CD14-positive monocyte (primary cell): Measurements from ENCODE around the gene CAMK2A. TPM values are rescaled to one million over a fixed set of nuclear protein-coding genes. Genes with fewer than 3 reads are reported as not detected.

Experiments
- DNase-seq, 3 donors: peaks; one replicate each; pipeline ENCODE4 v3.0.0-alpha.2; 2011 to 2022
- H2AFZ ChIP-seq: 2 replicates; pipeline ENCODE4 v1.6.0; 2012; ENCODE audit warnings: mild to moderate bottlenecking, low read depth, low read length, inconsistent platforms; ENCODE audit not compliant: insufficient read depth, poor library complexity, severe bottlenecking
- H3K27ac ChIP-seq, 2 donors: 1 replicate in 1 of 2; 2 replicates in 1 of 2; pipeline ENCODE4 v1.5.1; 2012 to 2013; ENCODE audit warnings: low read length in 2 of 2, control low read depth in 1 of 2, inconsistent platforms in 1 of 2, low read depth in 1 of 2, mild to moderate bottlenecking in 1 of 2
- H3K27me3 ChIP-seq, 2 donors: one replicate each; pipeline versions ENCODE4 v1.6.0 to v1.6.1; 2011 to 2013; ENCODE audit warnings: low read length in 2 of 2; ENCODE audit not compliant: control insufficient read depth in 2 of 2, insufficient read depth in 2 of 2
- H3K36me3 ChIP-seq, 2 donors: replicated peaks in 1 of 2; 1 replicate in 1 of 2; 2 replicates in 1 of 2; pipeline versions ENCODE4 v1.5.1 to v1.6.1; 2012 to 2013; ENCODE audit warnings: low read length in 2 of 2, control low read depth in 1 of 2, inconsistent platforms in 1 of 2, mild to moderate bottlenecking in 1 of 2; ENCODE audit not compliant: insufficient read depth in 2 of 2, control insufficient read depth in 1 of 2
- H3K4me1 ChIP-seq, 2 donors: 1 replicate in 1 of 2; 2 replicates in 1 of 2; pipeline versions ENCODE4 v1.5.1 to v1.6.1; 2012 to 2013; ENCODE audit warnings: low read length in 2 of 2, control low read depth in 1 of 2, inconsistent platforms in 1 of 2, mild to moderate bottlenecking in 1 of 2, moderate library complexity in 1 of 2; ENCODE audit not compliant: insufficient read depth in 2 of 2, control insufficient read depth in 1 of 2
- H3K4me2 ChIP-seq: replicated peaks from 2 replicates; pipeline ENCODE3; 2012; ENCODE audit warnings: low read length, moderate library complexity, mild to moderate bottlenecking; ENCODE audit not compliant: poor library complexity, severe bottlenecking; ENCODE audit errors: extremely low read depth
- H3K4me3 ChIP-seq, 3 experiments: fragments of 200-600 bp in 1 of 3; sonication (generic) in 1 of 3; replicated peaks in 1 of 3; 1 replicate in 2 of 3; 2 replicates in 1 of 3; pipeline ENCODE4 v1.5.1; 2011 to 2013; ENCODE audit warnings: low read length in 3 of 3, mild to moderate bottlenecking in 3 of 3, control low read depth in 2 of 3, low read depth in 2 of 3, inconsistent platforms in 1 of 3, moderate library complexity in 1 of 3
- H3K79me2 ChIP-seq: 2 replicates; pipeline ENCODE4 v1.6.0; 2012; ENCODE audit warnings: mild to moderate bottlenecking, control low read depth, inconsistent platforms, low read length, moderate library complexity; ENCODE audit not compliant: insufficient read depth
- H3K9ac ChIP-seq: 2 replicates; pipeline ENCODE4 v1.6.0; 2017; ENCODE audit warnings: low read length, mild to moderate bottlenecking; ENCODE audit not compliant: insufficient read depth, poor library complexity, severe bottlenecking
- H3K9me3 ChIP-seq, 2 donors: replicated peaks in 1 of 2; 1 replicate in 1 of 2; 2 replicates in 1 of 2; pipeline versions ENCODE4 v1.5.1 to v1.6.1; 2012 to 2013; ENCODE audit warnings: low read length in 2 of 2, control low read depth in 1 of 2; ENCODE audit not compliant: control insufficient read depth in 1 of 2, insufficient read depth in 1 of 2
- H4K20me1 ChIP-seq: 2 replicates; pipeline ENCODE4 v1.6.0; 2012; ENCODE audit warnings: mild to moderate bottlenecking, low read length, control low read depth, moderate library complexity; ENCODE audit not compliant: insufficient read depth
- H3K27ac Mint-ChIP-seq, 7 donors: one replicate each; pipeline ENCODE4 v1.8.0; 2020; ENCODE audit warnings: mild to moderate bottlenecking in 7 of 7, mixed read lengths in 7 of 7, moderate library complexity in 6 of 7, inconsistent platforms in 2 of 7
- H3K27me3 Mint-ChIP-seq, 3 donors: one replicate each; pipeline ENCODE4 v1.8.0; 2021 to 2022; ENCODE audit warnings: low read depth in 3 of 3, mild to moderate bottlenecking in 3 of 3, mixed read lengths in 3 of 3, moderate library complexity in 3 of 3, inconsistent platforms in 1 of 3
- H3K36me3 Mint-ChIP-seq, 2 donors: one replicate each; pipeline ENCODE4 v1.8.0; 2020; ENCODE audit warnings: mixed read lengths in 2 of 2, inconsistent platforms in 1 of 2, mild to moderate bottlenecking in 1 of 2
- H3K4me1 Mint-ChIP-seq: one replicate; pipeline ENCODE4 v1.8.0; 2020; ENCODE audit warnings: mild to moderate bottlenecking, mixed read lengths
- H3K4me3 Mint-ChIP-seq, 2 donors: one replicate each; pipeline ENCODE4 v1.8.0; 2020; ENCODE audit warnings: mild to moderate bottlenecking in 2 of 2, mixed read lengths in 2 of 2, moderate library complexity in 1 of 2
- H3K9me3 Mint-ChIP-seq, 7 donors: one replicate each; pipeline ENCODE4 v1.8.0; 2020 to 2022; ENCODE audit warnings: mixed read lengths in 7 of 7, mild to moderate bottlenecking in 6 of 7, moderate library complexity in 6 of 7, inconsistent platforms in 2 of 7
- CTCF ChIP-seq: fragments of 200-600 bp; IDR thresholded peaks from one replicate; pipeline ENCODE4 v1.8.0; 2022; ENCODE audit warnings: antibody characterized with exemption, mild to moderate bottlenecking
- whole genome bisulfite sequencing: methylation state at CpG from one replicate; pipeline ENCODE4 v1.1.5; 2013; ENCODE audit warnings: missing lambda C conversion rate; ENCODE audit not compliant: insufficient coverage; 5-methylcytosine and 5-hydroxymethylcytosine counted together
- intact Hi-C, 2 donors: fragments of 100-400 bp; cut with micrococcal nuclease; formaldehyde crosslinking; loops; one replicate each; pipeline versions ENCODE4 v1.15.0 to v1.15.1; 2023
- polyA plus RNA-seq, 3 donors: library from polyadenylated mRNA; depleted of rRNA in 1 of 3; unstranded in 2 of 3; stranded (reverse) in 1 of 3; fragments of 300-500 nt in 2 of 3; fragments of >200 nt in 1 of 3; fragmentation: Illumina TruSeq in 2 of 3; gene quantifications; 1 replicate in 2 of 3; 2 replicates in 1 of 3; pipeline ENCODE4 v1.2.3, GENCODE V29; 2012 to 2021

Gene CAMK2A
- polyA plus RNA-seq, 3 donors, result not detected

DNA sequence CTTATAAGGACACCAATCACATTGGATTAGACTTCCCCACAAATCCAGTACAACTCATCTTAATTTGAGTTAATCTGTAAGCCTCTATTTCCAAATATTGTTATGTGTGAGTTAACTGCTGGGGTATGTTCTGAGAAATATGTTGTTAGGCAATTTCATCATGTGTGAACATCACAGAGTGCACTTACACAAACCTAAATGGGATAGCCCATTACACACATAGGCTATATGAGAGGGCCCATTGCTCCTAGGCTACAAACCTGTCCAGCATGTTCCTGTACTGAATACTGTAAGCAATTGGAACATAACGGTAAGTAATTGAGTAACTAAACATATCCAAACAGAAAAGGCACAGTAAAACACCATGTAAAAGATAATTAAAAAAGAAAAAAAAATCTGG is 32.2 kb upstream of the CAMK2A start:
- Histone ChIP-seq H4K20me1 (no peaks in the 10 kb centered on the region), H3K4me1 (no peaks in the 10 kb centered on the region), H3K27ac (no peak overlapping the region), H3K4me3 (no peak overlapping the region), H2AFZ (no peak overlapping the region), H3K4me2 (no peak overlapping the region), H3K9me3 (no peaks in the 10 kb centered on the region), H3K36me3 (no peaks in the 10 kb centered on the region), H3K9ac (no peak overlapping the region), H3K79me2 (no peaks in the 10 kb centered on the region), H3K27me3 (no peaks in the 10 kb centered on the region)
- Mint-ChIP-seq H3K9me3 (peaks cover 0 to 1% (median 0%) of the 10 kb centered on the region in 7 donors), H3K4me1 (no peaks in the 10 kb centered on the region), H3K36me3 (no peaks in the 10 kb centered on the region), H3K4me3 (no peak overlapping the region), H3K27ac (no peak overlapping the region), H3K27me3 (peaks cover 0 to 2% (median 0%) of the 10 kb centered on the region in 3 donors)
- intact Hi-C loops, result no loop called here
- no peak for DNase-seq
- no peak for TF ChIP-seq CTCF
- no CpG with 5 or more reads among the region's 1 CpG for WGBS

GRCh38 chr5:150321211-150321610 is 31.6 kb upstream of the CAMK2A start:
- no peaks in the 10 kb centered on the region for H4K20me1 ChIP-seq
- no peaks in the 10 kb centered on the region for H3K36me3 Mint-ChIP-seq

More at GRCh38 chr5:150321211-150321610, 31.6 kb upstream of the CAMK2A start:
- H3K9ac ChIP-seq, result no peak overlapping the region
- no peaks in the 10 kb centered on the region for H3K4me1 Mint-ChIP-seq
- no peak overlapping the region for H3K4me2 ChIP-seq
- 80% methylated on average over 1 of the region's 1 CpG for WGBS
- no peak overlapping the region for H3K4me3 ChIP-seq
- no peaks in the 10 kb centered on the region for H3K79me2 ChIP-seq
- no peak overlapping the region for H2AFZ ChIP-seq
- no peak for DNase-seq
- peaks cover 0 to 2% (median 0%) of the 10 kb centered on the region in 3 donors for H3K27me3 Mint-ChIP-seq
- peak overlapping the region in 1 of 7 donors; percentile 66 for H3K27ac Mint-ChIP-seq
- H3K27ac ChIP-seq, result no peak overlapping the region
- TF ChIP-seq CTCF, result no peak
- no peaks in the 10 kb centered on the region for H3K27me3 ChIP-seq
- peaks cover 0 to 1% (median 0%) of the 10 kb centered on the region in 7 donors for H3K9me3 Mint-ChIP-seq
- no peaks in the 10 kb centered on the region for H3K36me3 ChIP-seq
- intact Hi-C loops, result no loop called here
- H3K9me3 ChIP-seq, result no peaks in the 10 kb centered on the region
- no peaks in the 10 kb centered on the region for H3K4me1 ChIP-seq
- no peak overlapping the region for H3K4me3 Mint-ChIP-seq
